Dermis microvascular lymphatic vessel endothelial cell (primary cell): ENCODE data around the gene TLX1. TPM values are rescaled to one million over a fixed set of nuclear protein-coding genes. Genes with fewer than 3 reads are reported as not detected.

Experiments
- DNase-seq, 2 donors: peaks; one replicate each; pipeline versions ENCODE4 v3.0.0 to v3.0.0-alpha.2; 2010; ENCODE audit warnings: low read depth in 2 of 2
- total RNA-seq: library from RNA; depleted of rRNA; stranded (reverse); fragments of >200 nt; gene quantifications from 2 replicates; pipeline ENCODE4 v1.2.1, GENCODE V29; 2014

The TLX1 gene
- total RNA-seq, 1 donor from 2014 or later: not detected

DNA sequence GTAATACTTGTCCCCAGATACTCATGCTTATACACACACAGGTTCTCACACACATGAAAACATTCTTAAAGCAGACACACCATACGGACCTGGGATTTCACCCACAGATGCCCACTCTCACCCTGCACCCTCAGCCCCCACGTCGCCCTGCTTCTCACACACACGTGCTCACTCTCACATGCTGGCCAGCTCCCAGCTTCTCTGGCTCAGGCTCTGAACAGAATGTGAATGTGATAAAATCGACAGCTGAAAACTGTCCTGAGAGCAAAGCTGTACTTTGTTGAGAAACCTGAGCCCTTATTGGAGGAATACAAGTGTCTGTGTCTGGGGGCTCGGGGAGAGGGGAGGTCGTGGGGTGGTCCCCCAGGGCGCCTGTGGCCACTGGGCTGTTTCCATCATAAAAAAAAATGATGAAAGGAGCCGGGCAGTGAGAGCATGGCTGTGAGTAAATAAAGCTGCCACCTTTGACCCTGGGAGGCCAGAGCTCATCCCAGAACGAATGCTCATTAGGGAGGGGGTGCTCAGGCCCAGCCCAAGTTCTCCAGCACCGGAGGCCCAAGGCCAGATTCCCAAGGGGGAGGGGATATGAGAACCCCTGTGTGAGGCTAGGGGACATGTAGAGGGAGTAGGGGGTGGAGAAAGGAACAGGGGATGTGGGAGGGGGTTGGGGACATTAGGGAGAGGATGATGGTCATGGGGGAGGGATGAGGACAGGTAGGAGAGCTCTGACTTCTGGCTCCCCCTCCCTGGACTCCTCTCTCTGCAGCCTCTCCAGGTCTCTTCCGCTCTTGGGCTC is 18.1 kb upstream of the TLX1 start:
- DNase-seq: no peak

DNA sequence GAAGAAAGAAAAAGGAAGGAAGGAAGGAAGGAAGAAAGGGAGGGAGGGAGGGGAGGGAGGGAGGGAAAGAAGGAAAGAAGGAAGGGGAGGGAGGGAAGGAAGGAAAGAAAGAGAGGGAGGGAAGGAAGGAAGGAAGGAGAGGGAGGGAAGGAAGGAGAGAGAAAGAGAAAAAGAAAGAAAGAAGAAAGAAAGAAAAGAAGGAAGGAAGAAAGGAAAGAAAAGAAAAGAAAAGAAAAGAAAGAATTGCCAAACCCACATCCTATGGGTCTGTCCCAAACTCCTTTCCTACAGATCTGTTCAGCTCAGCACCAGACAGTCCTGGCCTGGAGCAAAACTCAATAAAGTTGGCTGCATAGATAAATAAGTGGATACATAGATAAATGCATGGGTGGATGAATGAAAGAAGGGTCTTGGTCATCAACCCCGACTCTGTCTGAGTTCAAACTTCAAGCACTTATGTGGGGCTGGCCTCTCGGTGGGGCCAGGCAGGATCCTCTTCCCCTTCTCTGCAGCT is 17.2 kb upstream of the TLX1 start:
- DNase-seq: no peak

DNA sequence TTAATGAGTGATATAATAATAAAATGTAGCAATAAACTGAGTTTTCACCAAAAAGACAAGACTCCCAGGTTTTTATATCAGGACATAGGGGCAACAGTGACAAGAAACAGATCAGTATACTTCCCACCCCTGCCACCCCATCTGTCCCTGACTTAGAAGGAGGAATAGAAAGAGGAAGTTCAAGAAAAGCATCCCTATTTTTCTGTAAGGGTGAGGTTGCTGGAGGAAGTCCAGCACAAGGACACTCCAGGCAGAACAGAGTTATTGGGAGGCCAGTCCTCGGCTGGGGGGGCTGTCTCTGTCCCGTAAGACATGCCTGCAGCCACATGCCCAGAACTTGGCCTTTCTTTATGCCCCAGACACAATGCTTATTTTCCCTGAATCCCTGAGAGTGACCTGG is 16.5 kb upstream of the TLX1 start:
- DNase-seq: no peak

DNA sequence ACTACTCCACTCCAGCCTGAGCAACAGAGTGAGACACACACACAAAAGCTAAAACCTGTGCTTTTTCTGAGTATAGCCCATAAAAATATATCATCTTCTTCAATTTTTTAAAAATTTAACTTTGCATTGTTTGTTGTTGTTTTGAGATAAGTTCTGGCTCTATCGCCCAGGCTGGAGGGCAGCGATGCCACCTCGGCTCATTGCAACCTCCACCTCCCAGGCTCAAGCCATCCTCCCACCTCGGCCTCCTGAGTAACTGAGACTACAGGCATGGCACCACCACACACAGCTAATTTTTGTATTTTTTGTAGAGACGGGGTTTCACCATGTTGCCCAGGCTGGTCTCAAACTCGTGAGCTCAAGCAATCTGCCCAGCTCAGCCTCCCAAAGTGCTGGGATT is 14.3 kb upstream of the TLX1 start:
- no peak for DNase-seq

- no peak for DNase-seq
Measured at GRCh38 chr10:101118031-101118430, 13.1 kb upstream of the TLX1 start.

DNA sequence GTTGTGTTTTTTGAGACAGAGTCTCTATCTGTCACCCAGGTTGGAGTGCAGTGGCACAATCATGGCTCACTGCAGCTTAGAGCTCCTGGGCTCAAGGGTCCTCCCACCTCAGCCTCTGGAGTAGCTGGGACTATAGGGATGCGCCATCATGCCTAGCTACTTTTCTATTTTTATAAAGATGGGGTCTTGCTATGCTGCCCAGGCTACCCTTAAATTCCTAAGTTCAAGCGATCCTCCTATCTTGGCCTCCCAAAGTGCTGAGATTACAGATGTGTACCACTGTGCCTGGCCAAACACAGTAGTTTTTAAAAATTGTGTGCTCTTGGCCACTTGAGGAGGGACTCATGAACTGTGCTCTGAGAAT is 10.6 kb upstream of the TLX1 start:
- no peak for DNase-seq

DNA sequence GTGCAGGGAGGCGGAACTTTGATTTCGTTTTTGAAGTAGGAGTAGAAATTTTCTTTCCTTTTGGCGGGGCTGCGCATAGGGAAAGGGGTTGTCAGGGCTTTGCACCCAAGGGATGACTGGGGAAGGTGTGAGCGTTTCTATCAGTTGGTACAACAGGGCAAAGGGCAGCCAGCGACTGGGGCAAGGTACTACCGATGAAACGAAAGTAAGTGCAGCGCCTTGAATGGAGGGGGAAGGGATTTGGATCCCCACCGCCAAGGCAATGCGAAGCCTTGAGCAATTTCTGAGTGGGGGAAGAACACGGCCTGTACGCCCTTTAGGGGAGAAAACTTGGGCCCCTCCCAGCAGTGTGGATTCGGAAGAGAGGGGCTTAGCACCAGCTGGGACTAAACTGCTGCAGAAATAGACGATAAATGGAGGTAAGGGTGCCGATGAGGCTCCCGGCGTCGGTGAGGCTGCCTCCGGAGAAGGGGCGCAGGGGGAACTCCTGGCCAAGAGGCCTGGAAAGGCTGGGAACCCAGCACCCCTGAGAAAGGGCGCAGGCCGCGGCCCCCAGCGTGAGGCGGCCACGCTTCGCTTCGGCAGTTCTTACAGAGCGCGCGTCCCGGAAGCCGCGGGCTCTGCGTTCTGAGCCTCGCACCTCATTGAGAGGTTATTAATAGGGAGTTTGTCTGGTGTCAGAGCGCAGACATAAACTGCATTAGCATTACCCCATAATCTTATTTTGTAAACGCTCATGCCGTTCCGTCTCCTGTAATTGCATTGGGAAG is 10.0 kb upstream of the TLX1 start:
- no peak for DNase-seq

DNA sequence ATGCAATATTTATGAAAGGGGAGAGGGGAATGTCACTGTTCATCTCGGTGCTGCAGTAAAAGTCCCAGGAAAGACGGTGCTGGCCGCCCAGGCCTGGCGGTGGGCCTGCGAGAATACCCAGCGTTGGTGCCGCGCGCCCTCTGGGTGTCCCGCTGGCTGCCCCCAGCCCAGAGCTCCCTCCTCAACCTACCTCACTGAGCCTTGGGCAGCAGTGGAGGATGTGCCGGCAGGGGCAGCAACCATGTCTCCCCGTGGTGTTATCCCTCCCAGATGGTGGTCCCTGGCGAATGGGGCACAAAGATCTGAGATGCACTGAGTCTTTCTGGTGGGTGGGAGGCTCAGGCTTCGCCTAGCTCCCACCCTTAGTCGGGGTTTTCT is 9.5 kb upstream of the TLX1 start:
- no peak for DNase-seq

GRCh38 chr10:101122270-101123084 is 8.6 kb upstream of the TLX1 start:
- DNase-seq: no peak

DNA sequence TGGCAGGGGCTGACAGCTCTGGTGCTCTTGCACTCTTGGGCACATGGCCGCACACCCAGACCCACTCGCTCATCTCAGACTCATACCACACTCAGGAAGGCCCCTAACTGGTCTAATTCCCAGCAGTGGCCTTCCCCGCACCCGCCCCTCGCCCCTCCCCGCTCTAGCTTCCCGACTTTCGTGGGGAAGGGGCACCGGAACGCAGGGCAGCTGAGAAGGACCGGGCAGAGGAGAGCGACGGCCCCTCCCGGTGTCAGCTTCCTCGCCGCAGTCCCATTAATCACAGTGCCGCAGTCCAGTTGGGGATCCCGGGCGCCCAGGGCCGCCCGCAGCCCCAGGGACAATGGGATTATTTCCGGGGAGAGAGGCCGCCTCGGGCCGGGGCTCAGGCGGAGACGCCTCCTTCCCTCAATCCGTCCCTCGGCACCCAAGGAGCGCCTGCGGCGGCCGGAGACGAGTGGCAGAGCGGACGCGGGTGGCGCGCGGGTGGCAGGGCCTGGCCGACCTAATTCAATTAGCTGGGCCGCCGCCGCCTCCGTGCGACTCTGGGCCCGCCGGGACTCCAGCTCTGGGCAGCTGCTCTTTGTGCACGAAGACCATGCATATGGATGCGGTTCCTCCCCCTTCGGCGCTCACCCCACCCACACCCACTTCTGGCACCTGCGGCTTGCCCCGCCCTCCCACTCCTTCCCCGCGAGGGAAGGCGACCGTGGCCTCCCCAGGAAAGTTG is 7.8 kb upstream of the TLX1 start:
- no peak for DNase-seq

DNA sequence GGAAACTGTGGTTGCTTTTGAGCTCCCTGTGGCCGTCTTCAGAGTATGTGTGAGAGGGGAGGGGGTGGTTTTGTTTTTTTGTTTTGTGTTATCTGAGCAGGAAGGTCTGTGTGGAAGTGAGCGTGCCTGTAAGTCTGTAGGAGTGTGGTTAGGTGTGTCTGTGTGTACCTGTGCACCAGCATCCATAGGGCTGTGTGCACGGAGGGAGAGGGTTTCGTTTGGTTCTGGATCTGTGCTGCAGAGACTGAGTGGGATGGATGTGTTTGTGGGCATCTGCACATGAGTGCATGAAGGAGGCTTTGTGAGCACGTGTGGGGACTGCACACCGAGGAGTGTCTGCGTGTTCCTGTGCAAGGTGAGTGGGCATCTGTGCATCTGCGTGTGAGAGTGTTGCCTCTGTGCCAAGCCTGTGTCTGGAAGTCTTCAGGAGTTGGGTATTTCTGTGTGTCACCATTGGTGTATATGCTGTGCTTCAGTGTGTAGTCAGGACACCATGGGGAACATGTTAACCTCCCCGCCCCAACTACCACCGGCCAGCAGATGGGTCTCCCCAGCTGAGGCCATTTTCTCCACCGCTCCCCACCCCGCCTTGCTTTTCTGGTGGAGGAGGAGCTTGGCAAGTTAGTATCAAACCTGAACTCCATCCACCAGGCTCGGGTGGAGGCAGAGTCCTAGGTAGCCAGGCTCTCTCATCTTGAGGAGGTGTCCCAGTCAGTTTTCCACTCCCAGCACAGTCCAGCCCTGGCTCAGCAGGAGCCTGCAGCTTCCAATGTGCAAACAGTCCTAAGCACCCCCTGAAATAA is 7.1 kb upstream of the TLX1 start:
- DNase-seq: no peak

GRCh38 chr10:101124933-101125332 is 6.2 kb upstream of the TLX1 start:
- DNase-seq: no peak

DNA sequence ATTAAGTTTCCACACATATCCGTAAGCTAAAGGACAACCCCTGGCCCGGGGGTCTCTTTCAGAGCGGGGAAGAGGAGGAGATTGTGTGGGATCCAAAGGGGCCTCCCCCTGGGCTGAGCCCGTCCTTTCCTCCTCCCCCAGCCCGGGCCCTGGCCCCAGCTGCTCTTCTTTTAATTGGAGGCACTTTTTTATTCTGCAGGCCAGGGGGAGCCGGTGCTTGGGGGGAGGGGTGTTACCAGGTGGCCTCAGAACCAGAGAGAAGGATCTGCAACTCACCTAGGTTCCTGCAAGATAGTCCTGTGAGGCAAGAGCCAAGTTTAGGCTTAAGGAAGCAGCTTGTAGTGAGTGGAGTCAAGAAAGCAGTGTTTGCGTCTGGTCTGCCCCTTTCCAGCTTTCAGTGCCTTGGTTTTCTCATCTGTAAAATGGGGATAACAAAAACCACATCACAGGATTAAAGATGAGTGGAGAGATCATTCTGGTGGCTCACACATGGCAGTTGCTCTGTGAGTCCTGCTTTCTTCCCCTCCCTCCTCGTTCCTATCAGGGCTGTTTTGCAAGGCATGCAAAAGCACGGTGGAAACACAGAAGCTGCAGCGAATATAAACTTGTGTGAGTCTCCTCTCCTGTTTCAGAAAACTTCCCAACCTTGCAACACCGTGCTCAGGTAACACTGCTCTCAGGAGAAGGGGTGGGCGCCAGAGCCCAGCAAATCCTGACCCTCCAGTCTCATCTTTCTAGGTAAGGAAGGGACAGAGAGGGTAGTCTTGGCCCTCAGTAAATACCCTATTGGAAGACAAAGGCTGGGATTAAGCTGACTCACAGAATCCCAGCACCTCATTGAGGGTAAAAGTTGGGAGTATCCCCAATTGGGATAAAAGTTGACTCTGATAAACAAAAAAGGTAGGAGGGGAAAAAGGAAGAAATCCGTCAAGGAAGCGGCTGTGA is 4.1 kb upstream of the TLX1 start:
- no peak for DNase-seq

DNA sequence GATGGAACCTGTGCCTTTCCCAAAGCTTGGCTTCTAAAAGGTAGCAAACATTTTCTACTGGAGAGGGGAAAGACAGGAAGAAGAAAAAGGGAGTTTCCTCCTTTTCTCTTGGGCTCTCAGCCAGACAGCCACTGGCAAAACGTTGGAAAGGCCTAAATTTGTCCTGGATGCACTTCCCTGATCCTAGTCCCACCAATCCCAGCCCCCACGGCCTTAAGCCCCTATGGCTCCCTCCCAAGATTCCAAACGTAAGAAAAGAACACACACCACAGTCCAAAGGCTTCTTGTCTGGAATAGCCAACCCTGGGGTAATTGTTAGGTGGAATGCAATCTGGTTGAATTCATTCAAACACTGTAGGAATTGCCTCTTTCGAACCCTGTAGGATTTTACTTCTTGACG is 959 bp upstream of the TLX1 start:
- DNase-seq: no peak

DNA sequence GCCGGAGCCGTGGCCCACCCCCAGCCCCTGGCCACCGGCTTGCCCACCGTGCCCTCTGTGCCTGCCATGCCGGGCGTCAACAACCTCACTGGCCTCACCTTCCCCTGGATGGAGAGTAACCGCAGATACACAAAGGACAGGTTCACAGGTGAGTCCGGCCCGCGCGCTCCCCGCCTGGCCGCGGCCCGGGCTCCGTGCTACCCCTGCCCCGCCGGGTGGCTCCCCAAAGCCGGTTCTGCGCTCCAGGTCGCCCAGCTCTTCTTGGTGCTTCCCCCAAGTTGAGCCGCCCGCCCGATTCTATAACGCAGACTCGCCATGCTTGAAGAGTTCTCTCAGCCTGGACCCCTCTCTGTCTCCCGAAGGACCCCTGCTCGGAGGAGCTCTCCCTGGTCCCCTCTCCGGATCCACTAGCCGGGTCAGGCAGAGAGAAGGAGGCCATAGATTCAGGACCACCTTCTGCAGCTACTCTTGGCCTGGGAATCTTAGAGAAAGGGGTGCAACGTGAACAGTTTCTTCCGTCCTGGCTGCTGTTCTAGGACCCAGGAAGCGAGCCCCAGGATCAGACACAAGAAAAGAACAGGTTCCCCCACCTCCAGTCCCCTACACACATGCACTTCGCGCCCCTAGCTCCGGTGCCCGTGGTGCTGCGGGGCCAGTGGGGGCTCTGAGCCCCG is 999 bp downstream of the TLX1 start:
- no peak for DNase-seq

DNA sequence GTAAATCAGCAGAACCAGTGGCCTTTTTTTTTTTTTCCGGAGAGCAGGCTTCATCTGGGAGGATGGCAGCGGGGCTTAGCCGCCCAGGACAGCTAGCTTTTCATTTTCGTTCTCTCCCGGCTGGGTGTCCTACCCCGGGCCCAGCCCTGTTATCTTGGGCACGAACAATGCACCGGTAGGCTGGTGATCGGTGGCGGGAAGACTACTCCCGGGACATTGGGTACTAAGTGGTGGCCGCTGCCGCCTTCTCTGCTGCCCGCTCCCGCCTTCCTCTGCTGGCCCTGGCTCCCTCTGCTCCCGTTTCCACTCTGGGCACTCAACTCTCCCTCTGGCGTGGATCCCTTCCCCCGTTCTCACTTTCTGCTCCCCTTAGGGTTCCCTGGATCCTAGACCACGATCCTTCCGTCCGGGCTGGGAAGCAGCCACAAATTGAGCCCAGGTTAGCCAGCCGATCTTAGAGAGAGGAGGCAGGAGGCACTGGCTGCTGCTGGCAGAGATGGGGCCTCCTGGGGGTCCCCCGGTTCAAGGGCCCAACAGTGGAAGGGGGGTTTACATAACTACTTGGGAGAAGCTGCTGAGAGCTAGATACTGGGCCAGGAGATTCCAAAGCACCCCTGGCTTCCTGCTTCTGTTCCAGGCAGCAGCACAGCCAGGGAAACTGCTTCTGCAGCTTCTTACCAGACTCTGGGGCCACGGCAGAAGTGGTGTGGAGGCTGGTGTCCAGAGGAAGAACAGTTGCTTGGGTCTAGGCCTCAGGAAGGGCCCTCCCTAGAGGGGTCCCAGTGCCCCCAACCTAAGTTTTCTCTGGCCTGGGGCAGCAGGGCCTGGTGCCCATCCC is 1.8 kb downstream of the TLX1 start:
- DNase-seq: no peak

DNA sequence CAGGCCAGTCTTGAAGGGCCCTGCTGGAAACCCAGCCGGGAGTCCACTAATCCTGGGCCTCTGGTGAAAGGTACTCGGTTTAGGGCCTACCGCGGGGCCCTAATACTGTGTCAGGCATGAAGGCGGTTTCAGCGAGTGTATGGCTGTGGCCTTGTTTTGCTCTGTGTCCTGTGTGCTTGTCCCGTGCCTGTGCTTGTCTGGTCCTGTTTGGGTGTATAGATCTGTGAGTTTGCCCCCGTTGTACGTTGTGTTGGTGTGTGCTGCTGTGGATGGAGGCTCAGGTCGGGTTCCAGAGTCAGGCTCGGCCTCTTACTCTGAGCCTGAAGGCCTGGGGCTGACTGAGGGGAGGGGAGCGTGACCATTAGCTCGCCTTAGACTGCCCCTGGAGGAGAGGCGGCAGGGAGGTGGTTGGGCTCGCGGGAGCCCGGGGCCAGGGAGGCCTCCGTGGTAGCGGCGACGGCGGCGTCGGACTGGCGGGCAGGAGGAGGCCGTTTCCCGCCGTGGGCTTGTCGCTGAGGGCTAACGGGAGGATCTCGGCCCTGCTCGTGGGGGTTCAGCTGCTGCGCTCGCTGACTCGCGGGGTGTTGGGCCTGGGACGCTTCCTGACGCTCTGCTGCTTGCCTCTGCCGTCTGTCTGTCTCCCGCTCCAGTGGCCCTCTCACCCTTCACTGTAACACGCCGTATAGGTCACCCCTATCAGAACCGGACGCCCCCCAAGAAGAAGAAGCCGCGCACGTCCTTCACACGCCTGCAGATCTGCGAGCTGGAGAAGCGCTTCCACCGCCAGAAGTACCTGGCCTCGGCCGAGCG is 2.6 kb downstream of the TLX1 start:
- DNase-seq: no peak
